Suppressor macrophage treated with lipopolysaccharide for 4 hours (primary cell): ENCODE data around the gene KRT75.

Experiments
- DNase-seq: peaks from one replicate; pipeline ENCODE4 v3.0.0-alpha.2; 2020

The KRT75 gene

DNA sequence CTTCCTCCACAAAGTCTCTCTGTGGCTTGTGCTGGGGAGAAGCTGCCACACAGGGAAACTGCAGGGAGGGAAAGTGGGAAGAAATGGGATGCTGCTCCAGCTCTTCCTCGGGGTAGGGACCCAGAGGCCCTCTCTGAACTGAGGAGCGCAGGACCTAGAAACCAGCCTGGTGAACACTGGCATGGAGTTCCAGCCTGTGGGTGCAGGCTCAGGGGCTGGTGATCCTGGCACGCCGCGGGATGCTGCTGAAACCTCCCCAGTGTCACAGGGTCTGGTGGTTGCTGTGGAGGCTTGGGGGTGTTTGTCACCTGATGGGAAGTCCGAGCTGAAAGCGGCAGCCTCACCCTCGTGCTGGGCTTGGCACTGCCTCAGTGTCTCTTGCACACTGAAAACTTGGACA, 5.2 kb upstream of the KRT75 start:
- no peak for DNase-seq

GRCh38 chr12:52438305-52439301, 4.4 kb upstream of the KRT75 start:
- DNase-seq: no peak

DNA sequence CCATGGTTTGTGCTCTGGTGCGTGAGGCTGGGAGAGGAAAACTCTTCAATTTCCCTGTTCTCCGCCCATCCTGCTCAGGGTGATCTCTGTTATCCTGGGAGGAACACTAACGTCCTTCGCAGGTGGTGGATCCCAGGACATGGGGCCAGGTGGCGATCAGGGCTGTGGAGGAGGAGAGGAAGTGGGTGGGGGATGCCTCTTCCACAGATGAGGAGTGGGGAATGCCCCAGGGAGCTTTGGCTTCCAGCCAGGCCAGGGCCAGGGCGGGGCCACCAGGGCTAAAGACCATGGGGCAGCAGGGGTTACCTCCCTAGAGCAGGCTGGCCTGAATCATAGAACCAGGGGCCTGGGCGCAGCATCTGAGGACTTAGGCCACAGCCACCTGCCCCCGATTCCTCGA, 3.3 kb upstream of the KRT75 start:
- DNase-seq: no peak

GRCh38 chr12:52436828-52437474, 2.8 kb upstream of the KRT75 start:
- DNase-seq: no peak

DNA sequence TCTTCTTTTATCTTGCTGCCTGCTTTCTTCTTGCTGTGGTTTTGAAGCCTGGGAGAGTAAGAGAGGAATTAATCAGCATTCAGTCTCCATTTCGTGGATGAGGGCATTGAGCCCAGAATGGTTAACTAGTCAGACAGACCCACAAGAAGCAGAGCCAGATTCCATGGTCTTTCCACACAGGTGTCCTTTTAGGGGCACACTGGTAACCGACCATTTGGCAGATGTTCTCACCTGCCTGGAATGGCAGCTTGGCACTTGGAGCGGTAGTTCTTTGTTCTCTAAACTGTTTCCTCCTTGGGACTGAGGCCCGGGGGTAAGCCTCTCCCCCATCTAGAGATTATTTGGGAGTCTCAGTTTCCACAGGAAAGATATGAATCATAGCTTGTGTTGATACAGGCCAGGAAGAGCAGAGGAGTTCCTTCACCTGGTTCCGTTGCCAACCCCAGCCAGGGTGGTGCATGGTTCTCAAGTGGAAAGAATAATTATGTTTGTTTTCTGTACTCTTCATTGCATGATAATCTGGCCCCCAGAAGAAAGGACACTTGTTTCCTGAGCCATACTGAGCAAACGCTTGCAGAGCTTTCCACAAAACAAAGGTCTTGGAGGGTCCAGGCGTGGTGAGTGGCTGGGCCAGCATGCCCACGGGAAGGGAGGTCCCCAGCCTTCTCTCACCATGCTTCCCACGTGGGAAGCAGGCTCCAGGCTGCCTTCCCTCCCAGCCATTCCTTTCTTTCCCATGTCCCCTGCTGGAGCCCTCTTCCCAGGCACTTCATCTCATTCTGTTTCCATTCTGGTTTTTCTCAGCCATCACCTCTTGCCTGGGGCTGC, 2.0 kb upstream of the KRT75 start:
- no peak for DNase-seq

DNA sequence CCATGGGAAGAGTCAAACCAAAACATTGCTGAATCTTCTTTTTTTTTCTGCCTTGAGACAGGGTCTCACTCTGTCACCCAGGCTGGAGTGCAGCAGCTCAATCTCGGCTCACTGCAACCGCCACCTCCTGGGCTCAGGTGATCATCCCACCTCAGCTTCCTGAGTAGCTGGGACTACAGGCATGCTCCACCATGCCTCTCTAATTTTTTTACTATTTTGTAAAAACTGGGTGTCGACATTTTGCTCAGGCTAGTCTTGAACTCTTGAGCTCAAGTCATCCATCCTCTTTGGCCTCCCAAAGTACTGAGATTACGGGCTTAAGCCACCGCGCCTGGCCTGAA, 1.5 kb upstream of the KRT75 start:
- no peak for DNase-seq

DNA sequence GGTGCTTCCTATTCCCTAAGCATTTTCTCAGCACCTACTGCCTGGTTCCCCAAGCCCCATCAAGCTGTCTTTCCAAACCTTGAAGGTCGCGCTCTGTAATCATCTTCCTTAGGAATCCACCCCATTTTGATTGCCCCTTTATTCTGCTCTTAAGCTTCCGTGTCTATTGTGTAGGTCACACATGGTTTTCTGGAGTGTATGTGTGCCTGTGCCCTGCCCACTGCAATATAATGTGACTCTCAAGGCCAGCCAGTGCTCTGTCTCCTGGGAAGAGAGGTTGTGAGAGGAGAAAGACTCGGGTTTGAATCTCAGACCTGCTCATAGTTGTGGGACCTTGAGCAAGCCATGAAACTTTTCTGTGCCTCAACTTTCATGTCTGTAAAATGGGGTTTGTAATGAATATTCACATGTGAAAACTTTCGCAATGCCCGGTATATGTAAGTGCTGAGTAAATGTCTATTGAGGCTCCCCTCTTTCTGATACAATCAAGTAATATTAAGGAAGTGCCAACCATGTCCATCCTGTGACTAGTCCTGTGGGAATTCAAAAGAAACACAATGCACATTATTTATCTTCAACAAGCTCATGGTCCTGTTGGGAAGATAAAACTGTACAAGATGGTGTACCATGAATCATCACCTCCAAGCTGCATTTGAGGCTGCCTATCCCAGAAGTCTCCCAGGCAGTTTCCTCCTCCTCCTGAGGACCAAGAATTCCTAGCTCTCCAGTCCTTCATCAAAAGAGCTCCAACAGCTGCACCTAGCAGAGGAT, 774 bp upstream of the KRT75 start:
- DNase-seq: no peak

DNA sequence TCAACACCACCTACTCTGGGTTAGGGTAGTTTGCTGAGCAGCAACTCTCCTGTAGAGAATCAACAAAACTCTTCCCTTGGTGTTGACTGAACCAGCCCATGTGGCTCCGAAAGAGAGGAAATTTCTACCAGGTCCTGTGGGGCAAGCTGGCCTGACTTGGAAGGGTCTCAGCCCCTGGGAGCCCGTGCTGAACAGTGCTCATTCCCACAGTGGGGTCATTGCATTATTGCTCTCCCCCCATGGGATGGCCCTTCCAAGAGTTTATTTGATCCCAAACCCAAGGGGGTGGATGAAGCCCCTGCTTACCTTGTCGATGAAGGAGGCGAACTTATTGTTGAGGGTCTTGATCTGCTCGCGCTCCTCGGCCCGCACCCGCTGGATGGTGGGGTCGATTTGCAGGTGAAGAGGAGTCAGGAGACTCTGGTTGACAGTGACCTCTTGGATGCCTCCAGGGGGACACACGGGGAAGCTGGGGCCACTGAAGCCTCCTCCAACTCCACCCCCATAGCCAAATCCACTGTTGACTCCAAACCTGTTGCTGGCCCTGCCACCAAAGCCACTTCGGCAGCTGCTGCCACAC, 580 bp downstream of the KRT75 start:
- DNase-seq: no peak

- no peak for DNase-seq
These were observed 1.5 kb downstream of the KRT75 start for GRCh38 chr12:52432559-52433207.

- DNase-seq: no peak
These were observed 6.0 kb downstream of the KRT75 start for GRCh38 chr12:52428121-52428520.

DNA sequence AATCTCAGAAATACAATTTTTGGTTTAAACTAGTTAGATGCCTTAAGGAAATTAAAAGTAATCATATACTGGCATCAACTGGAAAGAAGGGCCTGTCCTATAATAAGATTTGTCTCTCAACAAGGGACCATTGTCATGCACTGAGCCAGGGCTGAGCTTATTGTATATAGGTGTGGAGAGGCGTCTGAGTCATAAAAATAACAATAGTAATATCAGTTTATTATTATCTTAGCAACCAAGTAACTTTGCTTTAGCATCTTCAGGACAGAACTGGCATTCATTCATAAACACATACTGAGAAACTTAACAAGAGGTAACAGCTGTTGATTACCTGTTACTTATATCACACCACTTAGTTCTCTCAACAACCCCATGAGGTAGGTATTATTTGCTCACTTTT, 7.1 kb downstream of the KRT75 start:
- no peak for DNase-seq

DNA sequence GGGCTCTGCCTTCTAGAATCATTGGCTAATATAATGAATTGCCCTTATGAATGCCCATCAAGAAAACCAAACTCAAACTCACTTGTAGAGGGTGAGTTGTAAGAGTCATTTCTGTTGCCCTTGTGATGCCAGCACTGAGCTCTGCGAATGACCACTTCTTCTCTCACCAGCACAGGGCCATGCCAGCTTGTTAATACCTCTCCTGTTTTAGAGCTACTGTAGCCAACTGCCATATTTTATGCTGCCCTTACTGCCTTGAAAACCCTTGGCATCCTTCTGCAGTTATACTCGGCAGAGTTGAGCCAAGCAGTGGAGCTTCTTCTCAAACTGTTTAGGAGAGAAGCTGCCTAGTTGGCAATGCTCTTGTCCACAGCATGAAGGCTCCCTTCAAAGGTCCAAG, 8.1 kb downstream of the KRT75 start:
- no peak for DNase-seq

DNA sequence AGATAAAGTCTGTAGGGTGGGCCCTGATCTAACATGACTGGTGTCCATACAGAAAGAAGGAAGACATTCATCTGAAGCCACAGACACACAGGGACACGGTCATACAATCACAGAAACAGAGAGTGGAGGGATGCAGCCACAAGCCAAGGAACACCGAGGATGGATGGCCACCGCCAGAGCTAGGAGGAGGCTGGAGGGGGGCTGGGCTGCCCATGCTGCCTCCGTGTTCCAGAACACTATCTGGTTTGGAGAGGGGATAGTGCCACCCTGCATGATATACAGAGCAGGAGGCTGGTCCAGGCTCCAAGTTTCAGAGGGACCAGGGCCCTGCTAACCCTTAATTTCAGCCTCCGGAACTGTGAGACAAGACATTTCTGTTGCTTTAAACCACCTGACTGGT, 8.7 kb downstream of the KRT75 start:
- DNase-seq: no peak

DNA sequence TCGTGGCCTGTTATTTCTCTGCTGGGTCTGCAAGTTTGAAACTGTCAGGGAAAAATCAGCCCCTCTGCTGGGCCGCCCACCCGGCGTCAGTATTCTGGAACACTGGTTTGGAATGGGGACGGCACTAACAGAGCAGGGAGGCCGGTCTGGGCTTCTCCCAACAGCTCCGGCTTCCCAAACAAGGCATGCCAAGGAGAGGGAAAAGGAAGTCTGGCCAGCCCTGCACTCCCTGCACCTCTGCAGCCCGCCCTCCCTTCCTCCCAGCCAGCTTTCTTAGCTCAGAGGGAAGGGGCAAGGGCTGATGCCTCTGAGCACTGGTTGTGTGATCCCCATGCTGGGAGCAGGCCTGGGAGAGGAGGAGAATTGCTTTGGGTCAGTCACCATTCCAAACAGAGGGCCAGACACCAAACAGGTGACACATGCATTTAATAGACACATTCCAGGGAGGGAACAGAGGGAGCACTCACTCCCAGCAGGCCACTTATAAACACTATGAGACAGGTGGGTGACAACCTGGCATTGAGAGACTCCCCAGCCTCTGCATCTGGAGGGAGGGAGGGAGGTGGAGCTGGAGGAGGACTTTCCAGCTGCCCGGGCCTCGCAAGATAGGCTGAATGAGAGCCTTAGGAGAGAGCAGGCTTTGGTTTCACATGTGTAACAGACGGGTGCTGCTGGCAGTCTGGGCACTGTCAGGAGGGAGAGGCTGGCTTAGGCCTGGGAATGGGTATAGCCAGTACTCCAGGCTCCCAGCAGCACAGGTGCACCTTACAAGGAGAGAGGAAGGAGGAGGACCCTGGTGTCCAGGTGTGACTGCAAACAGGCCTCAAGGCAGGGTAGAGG, 10.3 kb downstream of the KRT75 start:
- no peak for DNase-seq

DNA sequence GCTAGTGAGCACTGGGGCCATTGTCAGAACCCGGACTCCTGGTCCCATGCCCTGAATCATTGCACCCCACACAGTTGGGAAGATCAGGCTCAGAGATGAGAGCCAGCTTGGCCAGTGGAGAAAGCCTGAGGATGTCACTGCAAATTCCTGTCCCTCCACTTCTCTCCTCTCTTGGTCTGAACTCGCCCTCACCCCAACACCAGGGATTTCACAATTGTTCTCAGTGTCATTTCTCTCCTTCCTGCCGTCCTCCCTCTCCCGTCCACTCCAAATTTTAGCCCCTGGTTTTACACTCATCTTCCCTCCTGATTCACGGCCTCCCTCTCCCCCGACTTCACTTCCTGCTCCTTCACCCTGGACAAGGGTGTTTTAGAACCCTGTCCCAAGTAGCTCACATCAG, 11.1 kb downstream of the KRT75 start:
- no peak for DNase-seq

- no peak for DNase-seq
These were observed 14.5 kb downstream of the KRT75 start for GRCh38 chr12:52419656-52420055.

DNA sequence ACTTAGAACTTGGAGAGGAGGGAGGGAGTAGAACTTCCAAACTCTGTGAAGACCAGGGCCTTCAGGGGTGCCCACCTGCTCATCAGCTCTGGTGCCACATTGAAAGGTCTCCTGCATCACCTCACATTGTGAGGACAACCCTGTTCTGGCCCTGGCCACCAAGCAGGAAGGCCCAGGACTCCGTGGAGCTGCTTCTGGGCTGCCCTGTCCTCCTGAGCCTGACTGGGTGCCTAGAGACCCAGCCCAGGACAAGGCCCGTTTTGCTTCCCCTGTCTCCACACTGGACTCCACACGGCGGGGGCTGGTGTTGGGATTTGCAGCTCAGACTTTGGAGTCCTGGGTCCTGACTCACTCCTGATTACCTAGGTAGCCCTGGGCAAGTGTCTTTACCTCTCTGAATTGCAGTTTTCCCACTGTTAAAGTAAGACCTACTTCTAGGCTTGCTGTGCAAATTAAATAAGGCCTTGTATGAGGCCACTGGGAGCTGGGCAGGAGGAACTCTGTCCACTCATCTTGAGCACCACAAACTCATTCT, 15.5 kb downstream of the KRT75 start:
- no peak for DNase-seq

GRCh38 chr12:52417740-52418139, 16.4 kb downstream of the KRT75 start:
- DNase-seq: no peak

DNA sequence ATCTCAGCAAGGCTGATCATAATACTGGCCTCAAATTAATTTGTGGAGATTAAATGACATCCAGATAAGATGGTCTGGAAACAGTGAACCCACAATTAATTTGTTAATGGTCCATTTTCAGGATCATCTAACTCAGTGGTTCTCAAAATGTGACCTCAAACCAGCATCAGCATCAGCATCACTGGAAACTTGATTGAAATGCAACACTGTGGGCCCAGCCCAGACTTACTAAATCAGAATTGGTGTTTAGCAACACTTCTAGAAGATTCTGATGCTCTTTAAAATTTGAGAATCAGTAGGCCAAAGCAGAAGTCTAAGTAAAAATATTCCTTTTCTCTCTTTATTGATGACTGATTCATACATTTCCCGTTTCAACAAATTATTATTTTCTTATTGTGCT, 17.4 kb downstream of the KRT75 start:
- peak; percentile 41 for DNase-seq
